Tibial artery (tissue), 4 donors: Measurements from ENCODE around the gene POLE4.

Source experiments
- DNase-seq, 2 donors: peaks; one replicate each; pipeline ENCODE4 v3.0.0-alpha.2; 2019
- H3K27ac ChIP-seq, 2 donors: fragments of 200-600 bp; sonication (generic) in 1 of 2; 1 replicate in 1 of 2; 2 replicates in 1 of 2; pipeline ENCODE4 v1.5.1; 2018 to 2019; ENCODE audit warnings: mild to moderate bottlenecking in 1 of 2
- H3K27me3 ChIP-seq, 2 donors: fragments of 200-600 bp; sonication (generic) in 1 of 2; one replicate each; pipeline versions ENCODE4 v1.5.1 to v1.6.0; 2016 to 2019
- H3K36me3 ChIP-seq, 3 donors: fragments of 200-600 bp; sonication (generic) in 2 of 3; one replicate each; pipeline ENCODE4 v1.5.1; 2016 to 2019; ENCODE audit warnings: mild to moderate bottlenecking in 2 of 3
- H3K4me1 ChIP-seq, 4 donors: fragments of 200-600 bp; sonication (generic) in 2 of 4; 1 replicate in 3 of 4; 2 replicates in 1 of 4; pipeline ENCODE4 v1.5.1; 2016 to 2019
- H3K4me3 ChIP-seq, 2 donors: fragments of 200-600 bp; sonication (generic) in 1 of 2; 1 replicate in 1 of 2; 2 replicates in 1 of 2; pipeline ENCODE4 v1.5.1; 2018 to 2019; ENCODE audit warnings: mild to moderate bottlenecking in 2 of 2
- H3K9me3 ChIP-seq, 3 donors: fragments of 200-600 bp; sonication (generic) in 1 of 3; one replicate each; pipeline ENCODE4 v1.5.1; 2016 to 2019
- intact Hi-C: fragments of 100-400 bp; cut with DNase I; formaldehyde crosslinking; loops from one replicate; pipeline ENCODE4 v1.15.0; 2023; ENCODE audit warnings: low total_unique reads
- TF ChIP-seq, protein P1 (sequence below), 2 experiments: fragments of 200-600 bp in 1 of 2; fragments of 450-650 bp in 1 of 2; IDR thresholded peaks; one replicate each; pipeline ENCODE4 v1.5.1; 2017 to 2019; ENCODE audit warnings: antibody characterized with exemption in 2 of 2, mild to moderate bottlenecking in 1 of 2, moderate library complexity in 1 of 2

POLE4 gene

GRCh38 chr2:74983631-74984392 lies 25.4 kb downstream of the POLE4 start:
- Histone ChIP-seq H3K9me3 (no peaks in the 10 kb centered on the region), H3K27me3 (no peaks in the 10 kb centered on the region), H3K4me1 (no peaks in the 10 kb centered on the region), H3K36me3 (peaks cover 0 to 12% (median 7%) of the 10 kb centered on the region in 3 donors), H3K27ac (no peak overlapping the region), H3K4me3 (no peak overlapping the region)
- DNase-seq = no peak
- TF ChIP-seq, protein P1, sequence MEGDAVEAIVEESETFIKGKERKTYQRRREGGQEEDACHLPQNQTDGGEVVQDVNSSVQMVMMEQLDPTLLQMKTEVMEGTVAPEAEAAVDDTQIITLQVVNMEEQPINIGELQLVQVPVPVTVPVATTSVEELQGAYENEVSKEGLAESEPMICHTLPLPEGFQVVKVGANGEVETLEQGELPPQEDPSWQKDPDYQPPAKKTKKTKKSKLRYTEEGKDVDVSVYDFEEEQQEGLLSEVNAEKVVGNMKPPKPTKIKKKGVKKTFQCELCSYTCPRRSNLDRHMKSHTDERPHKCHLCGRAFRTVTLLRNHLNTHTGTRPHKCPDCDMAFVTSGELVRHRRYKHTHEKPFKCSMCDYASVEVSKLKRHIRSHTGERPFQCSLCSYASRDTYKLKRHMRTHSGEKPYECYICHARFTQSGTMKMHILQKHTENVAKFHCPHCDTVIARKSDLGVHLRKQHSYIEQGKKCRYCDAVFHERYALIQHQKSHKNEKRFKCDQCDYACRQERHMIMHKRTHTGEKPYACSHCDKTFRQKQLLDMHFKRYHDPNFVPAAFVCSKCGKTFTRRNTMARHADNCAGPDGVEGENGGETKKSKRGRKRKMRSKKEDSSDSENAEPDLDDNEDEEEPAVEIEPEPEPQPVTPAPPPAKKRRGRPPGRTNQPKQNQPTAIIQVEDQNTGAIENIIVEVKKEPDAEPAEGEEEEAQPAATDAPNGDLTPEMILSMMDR (IDR thresholded peaks at IDR 0.05) = no peak
- intact Hi-C loops = no loop called here

DNA sequence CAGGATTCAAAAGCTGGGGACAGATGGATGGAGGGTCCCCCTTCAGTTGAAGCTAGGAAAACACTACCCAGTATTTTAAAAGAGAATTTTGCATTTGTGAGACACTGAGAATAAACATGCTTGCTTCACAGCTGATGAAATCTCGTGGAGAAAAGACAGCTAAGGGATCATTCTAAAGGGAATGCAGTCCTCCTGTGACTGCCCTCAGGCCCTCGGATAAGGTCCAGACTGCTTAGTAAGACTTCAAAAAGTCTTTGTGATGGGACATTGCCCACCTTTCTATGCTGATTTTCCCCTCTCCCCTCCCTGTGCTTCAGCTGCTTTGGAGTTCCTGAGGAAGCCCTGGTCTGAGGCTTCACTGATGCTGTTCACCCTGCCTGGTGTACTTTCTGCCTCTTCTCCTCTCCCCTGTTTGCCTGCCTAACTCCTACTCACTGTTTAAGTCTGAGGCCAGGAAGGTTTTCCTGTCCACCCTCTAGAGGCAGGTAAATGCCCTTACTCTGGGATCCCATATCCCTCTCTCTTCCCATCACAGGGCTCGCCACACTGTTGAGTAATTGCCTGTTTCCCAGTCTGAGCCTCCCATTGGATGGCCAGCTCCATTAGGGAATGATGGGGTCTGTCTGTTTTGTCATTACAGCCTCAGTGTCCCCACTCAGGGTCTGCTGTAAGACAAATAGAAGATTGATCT lies 26.6 kb downstream of the POLE4 start:
- Histone ChIP-seq H3K4me1 (no peaks in the 10 kb centered on the region), H3K4me3 (no peak overlapping the region), H3K27me3 (no peaks in the 10 kb centered on the region), H3K36me3 (peaks cover 0 to 12% (median 7%) of the 10 kb centered on the region in 3 donors), H3K27ac (no peak overlapping the region), H3K9me3 (no peaks in the 10 kb centered on the region)
- TF ChIP-seq, protein P1 (IDR thresholded peaks at IDR 0.05) = no peak
- DNase-seq = no peak
- intact Hi-C loops = no loop called here

GRCh38 chr2:74985978-74986609 lies 27.7 kb downstream of the POLE4 start:
- Histone ChIP-seq H3K9me3 (no peaks in the 10 kb centered on the region), H3K36me3 (peaks cover 0 to 12% (median 7%) of the 10 kb centered on the region in 3 donors), H3K4me1 (no peaks in the 10 kb centered on the region), H3K4me3 (no peak overlapping the region), H3K27ac (no peak overlapping the region), H3K27me3 (no peaks in the 10 kb centered on the region)
- DNase-seq = no peak
- intact Hi-C loops = no loop called here
- TF ChIP-seq, protein P1 (IDR thresholded peaks at IDR 0.05) = no peak

GRCh38 chr2:74991977-74992376 lies 33.5 kb downstream of the POLE4 start:
- TF ChIP-seq, protein P1 (IDR thresholded peaks at IDR 0.05) = no peak
- no peaks in the 10 kb centered on the region for H3K9me3 ChIP-seq
- DNase-seq = no peak
- no peaks in the 10 kb centered on the region for H3K36me3 ChIP-seq
- H3K4me3 ChIP-seq = no peak overlapping the region
- no peaks in the 10 kb centered on the region for H3K4me1 ChIP-seq
- intact Hi-C loops = no loop called here
- H3K27me3 ChIP-seq = no peaks in the 10 kb centered on the region
- H3K27ac ChIP-seq = no peak overlapping the region

DNA sequence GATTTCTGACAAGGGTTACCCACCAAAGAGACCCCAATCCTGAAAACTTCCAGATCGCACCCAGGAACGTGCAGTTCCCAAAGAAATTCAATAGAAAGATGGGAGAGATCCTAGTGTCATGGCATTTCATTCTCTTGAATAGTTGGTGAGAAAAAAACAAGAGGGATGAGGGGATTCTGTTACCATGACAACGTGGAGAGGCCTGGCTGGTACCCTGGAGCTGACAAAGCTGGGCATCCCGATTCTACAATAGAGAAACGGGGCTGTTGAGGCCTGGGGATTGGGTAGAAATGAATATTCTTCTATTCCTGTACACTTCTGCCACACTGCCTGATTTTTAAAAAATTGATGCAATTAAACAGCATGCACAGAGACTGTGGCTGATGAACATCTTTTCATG lies 41.0 kb downstream of the POLE4 start:
- Histone ChIP-seq H3K9me3 (no peaks in the 10 kb centered on the region), H3K27me3 (no peaks in the 10 kb centered on the region), H3K36me3 (peaks cover 0 to 4% (median 0%) of the 10 kb centered on the region in 3 donors), H3K4me1 (no peaks in the 10 kb centered on the region), H3K27ac (no peak overlapping the region), H3K4me3 (no peak overlapping the region)
- TF ChIP-seq, protein P1 (IDR thresholded peaks at IDR 0.05) = no peak
- intact Hi-C loops = no loop called here
- no peak for DNase-seq
